HepG2 (cell line): Measurements from ENCODE around the gene DNAJC13.

Source experiments
- YY1 ChIP-seq: IDR thresholded peaks from 2 replicates; pipeline ENCODE4 v1.6.1; 2011; ENCODE audit warnings: low read length, low read depth, moderate library complexity, mild to moderate bottlenecking; ENCODE audit not compliant: insufficient read depth, insufficient replicate concordance
- TF ChIP-seq, protein P1 (sequence below): sonication (generic); formaldehyde crosslinking; IDR thresholded peaks from 2 replicates; pipeline ENCODE4 v1.8.1; 2022; ENCODE audit warnings: mild to moderate bottlenecking, missing genetic modification reagents
- TF ChIP-seq, protein P2 (sequence below): sonication (generic); formaldehyde crosslinking; IDR thresholded peaks from 2 replicates; pipeline ENCODE4 v1.5.1; 2020; ENCODE audit warnings: mild to moderate bottlenecking, missing genetic modification reagents, moderate library complexity
- TF ChIP-seq, protein P3 (sequence below): sonication (generic); formaldehyde crosslinking; IDR thresholded peaks from 2 replicates; pipeline ENCODE4 v1.9.0; 2021; ENCODE audit warnings: missing genetic modification reagents, borderline replicate concordance
- TF ChIP-seq, protein P4 (sequence below): sonication (generic); formaldehyde crosslinking; IDR thresholded peaks from 2 replicates; pipeline ENCODE4 v1.8.1; 2023; ENCODE audit warnings: mild to moderate bottlenecking, moderate library complexity, missing genetic modification reagents
- TF ChIP-seq, protein P5 (sequence below): sonication (generic); formaldehyde crosslinking; IDR thresholded peaks from 2 replicates; pipeline ENCODE4 v1.5.0; 2020; ENCODE audit warnings: mild to moderate bottlenecking, missing genetic modification reagents, moderate library complexity

DNA sequence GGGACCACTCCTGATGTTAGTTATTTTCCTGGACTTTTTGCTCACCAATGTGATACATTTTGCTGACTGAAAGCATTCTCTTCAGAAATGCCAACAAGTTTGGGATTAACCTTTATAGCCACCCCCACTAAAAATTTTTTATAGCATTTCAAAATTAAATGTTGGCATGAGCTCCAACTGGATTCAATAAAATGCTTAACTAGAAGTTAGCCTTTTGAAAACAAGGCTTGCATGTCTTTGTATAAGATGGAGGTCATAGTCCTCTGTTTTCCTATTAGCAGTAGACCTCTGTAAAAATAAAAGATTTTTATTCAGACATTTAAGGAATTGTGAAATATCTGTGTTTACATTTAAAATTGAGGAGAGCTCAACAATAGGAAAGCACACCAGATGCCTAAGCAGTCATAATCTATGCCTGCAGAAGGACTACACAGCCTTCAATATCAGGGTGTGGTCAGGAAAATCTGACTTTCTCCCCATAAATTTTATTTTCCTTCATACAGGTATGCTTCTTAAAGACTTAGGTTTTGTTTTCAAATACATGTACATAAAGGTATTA lies 87.2 kb downstream of the DNAJC13 start:
- TF ChIP-seq, protein P1, sequence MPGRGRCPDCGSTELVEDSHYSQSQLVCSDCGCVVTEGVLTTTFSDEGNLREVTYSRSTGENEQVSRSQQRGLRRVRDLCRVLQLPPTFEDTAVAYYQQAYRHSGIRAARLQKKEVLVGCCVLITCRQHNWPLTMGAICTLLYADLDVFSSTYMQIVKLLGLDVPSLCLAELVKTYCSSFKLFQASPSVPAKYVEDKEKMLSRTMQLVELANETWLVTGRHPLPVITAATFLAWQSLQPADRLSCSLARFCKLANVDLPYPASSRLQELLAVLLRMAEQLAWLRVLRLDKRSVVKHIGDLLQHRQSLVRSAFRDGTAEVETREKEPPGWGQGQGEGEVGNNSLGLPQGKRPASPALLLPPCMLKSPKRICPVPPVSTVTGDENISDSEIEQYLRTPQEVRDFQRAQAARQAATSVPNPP (CRISPR knock-in tag) = no peak
- no peak for TF ChIP-seq YY1
- TF ChIP-seq, protein P2, sequence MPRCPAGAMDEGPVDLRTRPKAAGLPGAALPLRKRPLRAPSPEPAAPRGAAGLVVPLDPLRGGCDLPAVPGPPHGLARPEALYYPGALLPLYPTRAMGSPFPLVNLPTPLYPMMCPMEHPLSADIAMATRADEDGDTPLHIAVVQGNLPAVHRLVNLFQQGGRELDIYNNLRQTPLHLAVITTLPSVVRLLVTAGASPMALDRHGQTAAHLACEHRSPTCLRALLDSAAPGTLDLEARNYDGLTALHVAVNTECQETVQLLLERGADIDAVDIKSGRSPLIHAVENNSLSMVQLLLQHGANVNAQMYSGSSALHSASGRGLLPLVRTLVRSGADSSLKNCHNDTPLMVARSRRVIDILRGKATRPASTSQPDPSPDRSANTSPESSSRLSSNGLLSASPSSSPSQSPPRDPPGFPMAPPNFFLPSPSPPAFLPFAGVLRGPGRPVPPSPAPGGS = no peak
- TF ChIP-seq, protein P3, sequence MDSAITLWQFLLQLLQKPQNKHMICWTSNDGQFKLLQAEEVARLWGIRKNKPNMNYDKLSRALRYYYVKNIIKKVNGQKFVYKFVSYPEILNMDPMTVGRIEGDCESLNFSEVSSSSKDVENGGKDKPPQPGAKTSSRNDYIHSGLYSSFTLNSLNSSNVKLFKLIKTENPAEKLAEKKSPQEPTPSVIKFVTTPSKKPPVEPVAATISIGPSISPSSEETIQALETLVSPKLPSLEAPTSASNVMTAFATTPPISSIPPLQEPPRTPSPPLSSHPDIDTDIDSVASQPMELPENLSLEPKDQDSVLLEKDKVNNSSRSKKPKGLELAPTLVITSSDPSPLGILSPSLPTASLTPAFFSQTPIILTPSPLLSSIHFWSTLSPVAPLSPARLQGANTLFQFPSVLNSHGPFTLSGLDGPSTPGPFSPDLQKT (CRISPR knock-in tag) = no peak
- TF ChIP-seq, protein P4, sequence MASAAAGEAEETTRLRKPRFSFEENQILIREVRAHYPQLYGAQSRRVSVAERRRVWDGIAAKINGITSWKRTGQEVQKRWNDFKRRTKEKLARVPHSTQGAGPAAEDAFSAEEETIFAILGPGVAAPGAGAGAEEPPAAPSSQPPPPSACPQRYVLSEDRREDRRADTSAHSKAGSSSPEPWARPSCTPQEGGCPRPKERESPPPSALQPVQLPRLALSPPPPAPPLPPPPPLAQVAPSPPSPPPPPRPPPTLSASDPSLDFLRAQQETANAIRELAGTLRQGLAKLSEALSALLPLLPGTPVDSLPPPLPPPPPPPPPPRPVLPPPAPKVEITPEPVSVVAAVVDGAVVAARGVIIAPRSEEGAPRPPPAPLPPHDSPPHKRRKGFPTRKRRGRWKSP = no peak
- TF ChIP-seq, protein P5, sequence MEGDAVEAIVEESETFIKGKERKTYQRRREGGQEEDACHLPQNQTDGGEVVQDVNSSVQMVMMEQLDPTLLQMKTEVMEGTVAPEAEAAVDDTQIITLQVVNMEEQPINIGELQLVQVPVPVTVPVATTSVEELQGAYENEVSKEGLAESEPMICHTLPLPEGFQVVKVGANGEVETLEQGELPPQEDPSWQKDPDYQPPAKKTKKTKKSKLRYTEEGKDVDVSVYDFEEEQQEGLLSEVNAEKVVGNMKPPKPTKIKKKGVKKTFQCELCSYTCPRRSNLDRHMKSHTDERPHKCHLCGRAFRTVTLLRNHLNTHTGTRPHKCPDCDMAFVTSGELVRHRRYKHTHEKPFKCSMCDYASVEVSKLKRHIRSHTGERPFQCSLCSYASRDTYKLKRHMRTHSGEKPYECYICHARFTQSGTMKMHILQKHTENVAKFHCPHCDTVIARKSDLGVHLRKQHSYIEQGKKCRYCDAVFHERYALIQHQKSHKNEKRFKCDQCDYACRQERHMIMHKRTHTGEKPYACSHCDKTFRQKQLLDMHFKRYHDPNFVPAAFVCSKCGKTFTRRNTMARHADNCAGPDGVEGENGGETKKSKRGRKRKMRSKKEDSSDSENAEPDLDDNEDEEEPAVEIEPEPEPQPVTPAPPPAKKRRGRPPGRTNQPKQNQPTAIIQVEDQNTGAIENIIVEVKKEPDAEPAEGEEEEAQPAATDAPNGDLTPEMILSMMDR (CRISPR knock-in tag) = no peak
